DLD1 (cell line): Measurements from ENCODE around the gene NME1.
"Not testable (repeated sequence)": the region's sequence is repeated elsewhere in the genome, so short reads cannot be mapped to it uniquely, and the experiment has no call there.

Experiments used
- in situ Hi-C: cut with HindIII; loops from 2 replicates; pipeline ENCODE4 v1.10.0; 2017; ENCODE audit warnings: low sequenced_read_pairs

NME1 gene

GRCh38 chr17:51144266-51145022 is 8.9 kb upstream of the NME1 start:
- in situ Hi-C loops = no loop called here

- in situ Hi-C loops = no loop called here
These were observed 5.7 kb upstream of the NME1 start for GRCh38 chr17:51147650-51148049.

- in situ Hi-C loops = no loop called here
These were observed 4.2 kb upstream of the NME1 start for GRCh38 chr17:51149163-51149562.

- in situ Hi-C loops = no loop called here
These were observed 2.4 kb upstream of the NME1 start for GRCh38 chr17:51150932-51151331.

- in situ Hi-C loops = no loop called here
These were observed 571 bp upstream of the NME1 start for GRCh38 chr17:51152766-51153209.

GRCh38 chr17:51154176-51154575 is 817 bp downstream of the NME1 start:
- in situ Hi-C loops = no loop called here

- in situ Hi-C loops = no loop called here
These were observed 2.1 kb downstream of the NME1 start for GRCh38 chr17:51155416-51155815.

GRCh38 chr17:51159604-51160003 is 6.2 kb downstream of the NME1 start:
- in situ Hi-C loops = no loop called here

GRCh38 chr17:51161541-51161940 is 8.2 kb downstream of the NME1 start:
- in situ Hi-C loops = no loop called here

GRCh38 chr17:51164911-51165679 is 11.7 kb downstream of the NME1 start:
- in situ Hi-C loops = no loop called here

GRCh38 chr17:51165680-51166197 is 12.4 kb downstream of the NME1 start:
- in situ Hi-C loops = no loop called here

- in situ Hi-C loops = no loop called here
These were observed 13.0 kb downstream of the NME1 start, which contains the start of gene NME2 for GRCh38 chr17:51166198-51166986. Gene NME2, plus strand, starts transcription at chr17:51166411. Its CDS starts 420 bp downstream, at chr17:51166831.

GRCh38 chr17:51166987-51167931 is 13.9 kb downstream of the NME1 start:
- in situ Hi-C loops = no loop called here

GRCh38 chr17:51169340-51169739 is 16.0 kb downstream of the NME1 start:
- in situ Hi-C loops = no loop called here

GRCh38 chr17:51170736-51171135 is 17.4 kb downstream of the NME1 start:
- in situ Hi-C loops = no loop called here

GRCh38 chr17:51172030-51172429 is 18.7 kb downstream of the NME1 start:
- in situ Hi-C loops = not testable (repeated sequence)

GRCh38 chr17:51180486-51180885 is 27.1 kb downstream of the NME1 start:
- in situ Hi-C loops = loop anchor here (25.0 kb wide), 1 partner anchor 193 kb away; no protein-coding TSS in a partner anchor

- in situ Hi-C loops = loop anchor here (25.0 kb wide), 1 partner anchor 197 kb away; no protein-coding TSS in a partner anchor
These were observed 30.8 kb downstream of the NME1 start for GRCh38 chr17:51184124-51184523.

GRCh38 chr17:51185763-51186332 is 32.5 kb downstream of the NME1 start:
- in situ Hi-C loops = loop anchor here (25.0 kb wide), 1 partner anchor 199 kb away; no protein-coding TSS in a partner anchor
